Measurements from ENCODE around the gene CDK9. TPM values are rescaled to one million over a fixed set of nuclear protein-coding genes. Genes with fewer than 3 reads are reported as not detected.

Gene CDK9
- total RNA-seq, 1 donor from 2014 or later = 100 TPM

GRCh38 chr9:127814619-127815511, 29.0 kb downstream of the CDK9 start:
- Mint-ChIP-seq H3K4me1 (ENCODE audit: low read depth) (no peaks in the 10 kb centered on the region), H3K27me3 (no peaks in the 10 kb centered on the region), H3K4me3 (ENCODE audit: low read depth) (no peak overlapping the region), H3K36me3 (ENCODE audit: insufficient read depth) (peaks cover 3% of the 10 kb centered on the region), H3K9me3 (ENCODE audit: low read depth) (no peaks in the 10 kb centered on the region), H3K27ac (no peak overlapping the region)
- TF ChIP-seq CTCF (IDR thresholded peaks at IDR 0.05; ENCODE audit: unreplicated experiment) = no peak
- no peak for DNase-seq (ENCODE audit: low spot score, unreplicated experiment)

GRCh38 chr9:127815512-127816361, 29.9 kb downstream of the CDK9 start:
- no peaks in the 10 kb centered on the region for H3K4me1 Mint-ChIP-seq (ENCODE audit: low read depth)
- no peak overlapping the region for H3K27ac Mint-ChIP-seq
- no peaks in the 10 kb centered on the region for H3K27me3 Mint-ChIP-seq
- no peaks in the 10 kb centered on the region for H3K9me3 Mint-ChIP-seq (ENCODE audit: low read depth)
- no peak overlapping the region for H3K4me3 Mint-ChIP-seq (ENCODE audit: low read depth)
- no peak for TF ChIP-seq CTCF (IDR thresholded peaks at IDR 0.05; ENCODE audit: unreplicated experiment)
- peaks cover 3% of the 10 kb centered on the region for H3K36me3 Mint-ChIP-seq (ENCODE audit: insufficient read depth)
- DNase-seq (ENCODE audit: low spot score, unreplicated experiment) = no peak

GRCh38 chr9:127816362-127816725, 30.5 kb downstream of the CDK9 start:
- no peak for DNase-seq (ENCODE audit: low spot score, unreplicated experiment)
- Mint-ChIP-seq H3K27ac (no peak overlapping the region), H3K4me3 (ENCODE audit: low read depth) (no peak overlapping the region), H3K9me3 (ENCODE audit: low read depth) (no peaks in the 10 kb centered on the region), H3K4me1 (ENCODE audit: low read depth) (no peaks in the 10 kb centered on the region), H3K27me3 (no peaks in the 10 kb centered on the region), H3K36me3 (ENCODE audit: insufficient read depth) (peaks cover 3% of the 10 kb centered on the region)
- no peak for TF ChIP-seq CTCF (IDR thresholded peaks at IDR 0.05; ENCODE audit: unreplicated experiment)

GRCh38 chr9:127816728-127817127, 30.9 kb downstream of the CDK9 start:
- Mint-ChIP-seq H3K4me1 (ENCODE audit: low read depth) (no peaks in the 10 kb centered on the region), H3K9me3 (ENCODE audit: low read depth) (no peaks in the 10 kb centered on the region), H3K36me3 (ENCODE audit: insufficient read depth) (peaks cover 3% of the 10 kb centered on the region), H3K4me3 (ENCODE audit: low read depth) (no peak overlapping the region), H3K27ac (no peak overlapping the region), H3K27me3 (no peaks in the 10 kb centered on the region)
- no peak for DNase-seq (ENCODE audit: low spot score, unreplicated experiment)
- no peak for TF ChIP-seq CTCF (IDR thresholded peaks at IDR 0.05; ENCODE audit: unreplicated experiment)

GRCh38 chr9:127817881-127818434, 32.1 kb downstream of the CDK9 start:
- Mint-ChIP-seq H3K4me3 (ENCODE audit: low read depth) (no peak overlapping the region), H3K4me1 (ENCODE audit: low read depth) (no peaks in the 10 kb centered on the region), H3K27me3 (no peaks in the 10 kb centered on the region), H3K36me3 (ENCODE audit: insufficient read depth) (peaks cover 3% of the 10 kb centered on the region), H3K9me3 (ENCODE audit: low read depth) (no peaks in the 10 kb centered on the region), H3K27ac (no peak overlapping the region)
- DNase-seq (ENCODE audit: low spot score, unreplicated experiment) = no peak
- no peak for TF ChIP-seq CTCF (IDR thresholded peaks at IDR 0.05; ENCODE audit: unreplicated experiment)
